C4-2B (cell line): ENCODE results near the gene ARFRP1.

Experiments used
- ZFX ChIP-seq: fragments of 450-650 bp; IDR thresholded peaks from 2 replicates; pipeline ENCODE4 v1.6.1; 2017
- TF ChIP-seq, protein P1 (sequence below): fragments of 450-650 bp; conservative IDR thresholded peaks from 2 replicates; pipeline ENCODE4 v1.5.1; 2017; ENCODE audit warnings: mild to moderate bottlenecking

DNA sequence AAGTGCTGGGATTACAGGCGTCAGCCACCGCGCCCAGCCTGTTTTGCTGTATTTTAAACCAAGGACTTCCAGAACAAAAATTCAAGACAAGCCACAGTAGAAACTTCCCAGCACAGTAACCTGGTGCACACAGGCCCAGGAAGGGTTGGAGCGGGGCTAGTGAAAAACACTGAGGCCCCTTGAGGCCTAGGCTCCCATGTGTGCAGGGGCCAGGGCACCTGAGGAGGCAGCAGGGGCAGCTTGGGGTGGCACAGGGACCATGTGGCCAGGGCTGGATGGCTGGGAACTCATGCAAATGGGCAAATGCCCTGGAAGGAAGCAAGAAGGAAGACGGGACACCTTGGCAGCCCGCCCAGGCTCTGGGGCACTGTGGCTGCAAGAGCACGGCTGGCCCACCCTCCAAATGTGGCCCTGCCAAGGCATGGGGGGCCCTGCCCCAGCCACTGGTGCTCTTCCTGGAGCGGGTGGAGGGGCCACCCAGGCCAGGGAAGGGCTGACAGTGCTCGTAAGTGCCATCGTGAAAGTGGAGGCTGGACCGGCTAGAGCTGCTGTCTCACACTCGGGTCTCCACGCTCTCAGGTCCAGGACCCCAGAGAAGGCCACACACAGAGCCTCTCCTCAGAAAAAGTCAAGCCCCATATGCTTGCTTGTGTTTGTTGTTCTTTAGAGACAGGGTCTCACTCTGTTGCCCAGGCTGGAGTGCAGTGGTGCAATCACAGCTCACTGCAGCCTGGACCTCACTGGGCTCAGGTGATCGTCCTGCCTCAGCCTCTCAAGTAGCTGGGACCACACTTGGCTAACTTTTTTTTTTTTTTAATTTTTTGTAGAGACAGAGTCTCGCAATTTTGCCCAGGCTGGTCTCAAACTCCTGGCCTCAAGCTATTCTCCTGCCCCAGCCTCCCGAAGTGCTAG is 42.1 kb upstream of the ARFRP1 start:
- TF ChIP-seq, protein P1, sequence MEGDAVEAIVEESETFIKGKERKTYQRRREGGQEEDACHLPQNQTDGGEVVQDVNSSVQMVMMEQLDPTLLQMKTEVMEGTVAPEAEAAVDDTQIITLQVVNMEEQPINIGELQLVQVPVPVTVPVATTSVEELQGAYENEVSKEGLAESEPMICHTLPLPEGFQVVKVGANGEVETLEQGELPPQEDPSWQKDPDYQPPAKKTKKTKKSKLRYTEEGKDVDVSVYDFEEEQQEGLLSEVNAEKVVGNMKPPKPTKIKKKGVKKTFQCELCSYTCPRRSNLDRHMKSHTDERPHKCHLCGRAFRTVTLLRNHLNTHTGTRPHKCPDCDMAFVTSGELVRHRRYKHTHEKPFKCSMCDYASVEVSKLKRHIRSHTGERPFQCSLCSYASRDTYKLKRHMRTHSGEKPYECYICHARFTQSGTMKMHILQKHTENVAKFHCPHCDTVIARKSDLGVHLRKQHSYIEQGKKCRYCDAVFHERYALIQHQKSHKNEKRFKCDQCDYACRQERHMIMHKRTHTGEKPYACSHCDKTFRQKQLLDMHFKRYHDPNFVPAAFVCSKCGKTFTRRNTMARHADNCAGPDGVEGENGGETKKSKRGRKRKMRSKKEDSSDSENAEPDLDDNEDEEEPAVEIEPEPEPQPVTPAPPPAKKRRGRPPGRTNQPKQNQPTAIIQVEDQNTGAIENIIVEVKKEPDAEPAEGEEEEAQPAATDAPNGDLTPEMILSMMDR = no peak
- no peak for TF ChIP-seq ZFX
